Choroid plexus epithelial cell (primary cell): Measurements from ENCODE around the gene RETREG1.
"Not testable (repeated sequence)": the region's sequence is repeated elsewhere in the genome, so short reads cannot be mapped to it uniquely, and the experiment has no call there.

Experiments used
- DNase-seq: peaks from one replicate; pipeline ENCODE4 v3.0.0-alpha.2; 2010; ENCODE audit warnings: low read depth
- H3K4me3 ChIP-seq: 2 replicates; pipeline ENCODE4 v1.5.1; 2011; ENCODE audit warnings: low read depth, mild to moderate bottlenecking, control low read depth, low read length, moderate library complexity
- TF ChIP-seq, protein P1 (sequence below): conservative IDR thresholded peaks from 2 replicates; pipeline ENCODE4 v1.5.1; 2011; ENCODE audit warnings: low read depth, mild to moderate bottlenecking, control low read depth, inconsistent platforms, low read length, moderate library complexity

Gene RETREG1

DNA sequence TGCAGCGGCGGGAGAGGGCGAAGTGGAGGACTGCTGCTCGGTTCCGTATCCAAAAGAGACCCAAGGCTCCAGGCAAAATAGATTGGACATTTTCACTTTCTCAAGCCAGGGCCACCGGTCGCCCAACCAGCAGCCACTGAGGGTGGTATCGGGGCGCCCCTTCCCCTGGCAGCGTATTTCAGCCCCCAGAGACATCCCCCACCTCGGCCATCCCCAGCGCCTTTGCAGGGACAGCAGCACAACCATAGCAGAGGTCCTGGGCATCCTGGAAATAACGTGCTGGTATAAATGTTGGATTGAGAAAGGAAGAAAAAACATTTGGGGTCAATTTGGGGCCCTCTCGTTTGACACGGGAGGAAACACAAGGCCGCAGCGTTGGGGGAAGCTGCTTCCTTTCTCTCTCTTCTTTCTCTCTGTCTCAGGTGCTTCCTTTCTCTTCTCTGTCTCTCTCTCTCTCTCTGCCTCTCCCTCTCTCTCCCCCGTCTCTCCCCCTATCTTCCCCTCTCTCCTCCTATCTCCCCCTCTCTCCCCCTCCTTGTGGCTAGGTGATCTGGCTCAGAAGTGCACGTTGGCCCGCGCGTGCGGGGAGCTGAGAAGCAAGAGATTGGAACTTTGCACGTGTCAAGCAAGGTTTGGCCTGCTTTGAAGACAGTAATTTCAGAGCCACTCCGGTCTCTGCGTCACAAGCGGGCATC lies 624 bp upstream of the RETREG1 start:
- H3K4me3 ChIP-seq, result peak overlapping the region; percentile 56
- DNase-seq, result no peak
- TF ChIP-seq, protein P1, sequence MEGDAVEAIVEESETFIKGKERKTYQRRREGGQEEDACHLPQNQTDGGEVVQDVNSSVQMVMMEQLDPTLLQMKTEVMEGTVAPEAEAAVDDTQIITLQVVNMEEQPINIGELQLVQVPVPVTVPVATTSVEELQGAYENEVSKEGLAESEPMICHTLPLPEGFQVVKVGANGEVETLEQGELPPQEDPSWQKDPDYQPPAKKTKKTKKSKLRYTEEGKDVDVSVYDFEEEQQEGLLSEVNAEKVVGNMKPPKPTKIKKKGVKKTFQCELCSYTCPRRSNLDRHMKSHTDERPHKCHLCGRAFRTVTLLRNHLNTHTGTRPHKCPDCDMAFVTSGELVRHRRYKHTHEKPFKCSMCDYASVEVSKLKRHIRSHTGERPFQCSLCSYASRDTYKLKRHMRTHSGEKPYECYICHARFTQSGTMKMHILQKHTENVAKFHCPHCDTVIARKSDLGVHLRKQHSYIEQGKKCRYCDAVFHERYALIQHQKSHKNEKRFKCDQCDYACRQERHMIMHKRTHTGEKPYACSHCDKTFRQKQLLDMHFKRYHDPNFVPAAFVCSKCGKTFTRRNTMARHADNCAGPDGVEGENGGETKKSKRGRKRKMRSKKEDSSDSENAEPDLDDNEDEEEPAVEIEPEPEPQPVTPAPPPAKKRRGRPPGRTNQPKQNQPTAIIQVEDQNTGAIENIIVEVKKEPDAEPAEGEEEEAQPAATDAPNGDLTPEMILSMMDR, result no peak

DNA sequence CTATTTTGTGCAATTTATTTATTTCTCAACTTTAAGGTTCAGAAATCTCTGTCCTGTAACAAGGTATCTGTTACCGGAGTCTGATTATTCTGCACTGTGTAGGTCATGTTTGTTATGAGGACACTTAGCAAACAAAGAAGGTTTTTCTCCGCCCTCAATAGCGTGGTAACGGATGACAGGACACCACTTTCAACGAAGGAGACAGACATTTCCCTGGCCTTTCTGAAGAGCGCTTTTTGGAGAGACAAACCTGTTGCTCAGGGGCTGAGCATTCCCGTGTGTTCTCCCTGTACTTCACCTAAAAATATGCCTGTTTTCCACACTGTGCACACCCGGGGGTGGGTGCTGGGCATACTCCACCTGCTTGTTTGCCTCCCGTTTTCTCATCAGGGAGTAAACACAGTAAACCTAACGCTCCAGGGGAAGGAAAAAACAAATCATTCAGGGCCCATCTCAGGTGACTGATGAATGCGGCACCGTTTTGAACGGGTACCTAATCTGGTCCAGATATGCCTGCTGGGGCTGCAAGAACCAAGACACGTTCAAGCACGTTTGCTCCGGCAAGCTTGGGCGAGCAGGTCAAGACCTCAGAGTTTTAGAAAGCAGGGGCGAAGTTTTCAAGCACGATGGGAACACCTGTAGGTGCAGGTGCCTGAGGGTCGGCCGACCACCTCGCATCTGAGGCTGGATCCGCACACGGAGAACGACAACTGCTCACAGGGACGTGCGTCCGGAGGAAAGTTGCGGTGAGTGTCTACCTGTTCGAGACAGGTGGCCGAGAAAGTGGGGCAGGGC lies 859 bp downstream of the RETREG1 start:
- TF ChIP-seq, protein P1, result no peak
- H3K4me3 ChIP-seq, result peak overlapping the region; percentile 56
- no peak for DNase-seq

DNA sequence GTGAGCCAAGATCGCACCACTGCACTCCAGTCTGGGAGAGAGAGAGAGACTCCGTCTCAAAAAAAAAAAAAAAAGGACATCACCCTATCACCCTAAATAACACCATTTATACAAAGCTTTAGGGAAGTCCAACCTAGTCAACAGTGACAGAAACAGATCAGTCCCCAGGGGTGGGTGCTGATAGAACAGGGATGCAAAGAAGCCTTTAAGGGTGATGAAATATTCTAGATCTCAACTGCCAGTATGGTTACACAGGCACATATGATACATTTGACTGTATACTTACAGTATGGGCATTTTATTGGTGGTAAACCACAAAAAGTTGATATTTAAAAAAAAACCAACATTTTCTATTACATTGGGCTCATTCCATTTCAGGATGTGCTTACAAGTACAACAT lies 4.8 kb downstream of the RETREG1 start:
- DNase-seq, result no peak
- TF ChIP-seq, protein P1, result no peak
- no peak overlapping the region for H3K4me3 ChIP-seq

DNA sequence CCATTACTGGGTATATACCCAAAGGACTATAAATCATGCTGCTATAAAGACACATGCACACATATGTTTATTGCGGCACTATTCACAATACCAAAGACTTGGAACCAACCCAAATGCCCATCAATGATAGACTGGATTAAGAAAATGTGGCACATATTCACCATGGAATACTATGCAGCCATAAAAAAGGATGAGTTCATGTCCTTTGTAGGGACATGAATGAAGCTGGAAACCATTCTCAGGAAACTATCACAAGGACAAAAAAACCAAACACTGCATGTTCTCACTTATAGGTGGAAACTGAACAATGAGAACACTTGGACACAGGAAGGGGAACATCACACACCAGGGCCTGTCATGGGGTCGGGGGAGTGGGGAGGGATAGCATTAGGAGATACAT lies 5.9 kb downstream of the RETREG1 start:
- not testable (repeated sequence) for DNase-seq, H3K4me3 ChIP-seq

DNA sequence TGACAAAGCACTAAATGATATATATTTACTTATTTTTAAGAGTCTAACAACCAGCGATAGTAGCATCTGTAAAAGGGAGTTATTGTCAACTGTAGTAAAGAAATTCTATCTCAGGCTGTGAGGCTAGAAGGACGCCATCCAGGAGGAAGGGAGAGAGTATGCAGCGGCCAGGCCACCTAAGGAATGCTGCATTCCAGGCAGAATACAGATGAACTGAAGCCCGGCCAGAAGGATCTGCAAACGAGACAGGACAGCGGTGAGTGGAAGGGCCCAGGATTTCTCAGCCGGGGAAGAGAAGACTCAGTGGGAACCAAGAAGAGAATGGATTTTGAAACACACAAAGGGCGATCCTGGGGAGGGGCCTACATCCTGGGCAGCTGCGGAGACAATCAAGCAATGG lies 7.4 kb downstream of the RETREG1 start:
- H3K4me3 ChIP-seq, result no peak overlapping the region
- no peak for DNase-seq
- TF ChIP-seq, protein P1, result no peak

DNA sequence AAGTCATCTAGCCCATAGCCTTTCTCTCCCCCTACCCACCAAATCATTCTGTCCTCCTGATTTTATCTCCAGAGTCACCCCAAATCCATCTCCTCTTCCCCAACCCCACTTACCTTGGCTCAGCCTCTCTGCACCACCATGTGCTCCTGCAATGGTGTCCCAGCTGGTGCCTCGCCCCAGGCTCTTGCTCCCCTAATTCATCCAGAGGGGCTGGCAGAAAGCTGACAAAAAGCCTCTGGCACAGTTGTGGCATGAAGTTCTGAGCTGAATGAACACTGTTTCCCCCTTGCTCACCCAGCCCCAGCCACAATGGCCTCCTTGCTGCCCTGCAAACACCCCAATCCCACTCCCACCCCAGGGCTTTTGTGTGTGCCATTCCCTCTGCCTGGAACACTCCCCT lies 10.2 kb downstream of the RETREG1 start:
- no peak overlapping the region for H3K4me3 ChIP-seq
- TF ChIP-seq, protein P1, result no peak
- no peak for DNase-seq

DNA sequence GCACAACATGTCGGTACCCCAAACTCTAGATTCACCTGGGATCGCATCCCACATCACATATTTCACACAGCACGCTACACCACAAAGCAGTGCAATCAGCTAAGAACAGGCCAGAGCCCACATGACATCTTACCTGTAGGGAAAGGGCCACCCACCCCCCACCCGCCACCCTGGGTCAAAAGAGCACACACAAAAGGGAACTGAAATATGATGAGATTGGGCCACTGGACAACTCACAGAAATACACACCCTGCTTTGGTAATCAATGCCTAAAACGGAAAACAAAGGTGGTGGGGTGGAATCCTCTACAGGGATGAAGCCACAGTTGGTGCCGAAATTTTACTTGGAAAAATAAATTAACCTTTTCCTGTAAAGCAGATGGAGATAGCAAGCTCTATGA lies 13.1 kb downstream of the RETREG1 start:
- no peak for DNase-seq
- no peak overlapping the region for H3K4me3 ChIP-seq
- TF ChIP-seq, protein P1, result no peak
